Endothelial cell (in vitro differentiated cells): Measurements from ENCODE around the gene MSANTD1. TPM values are rescaled to one million over a fixed set of nuclear protein-coding genes. Genes with fewer than 3 reads are reported as not detected.

ENCODE experiments used
- DNase-seq: peaks from one replicate; pipeline ENCODE4 v3.0.0; 2021; ENCODE audit warnings: low spot score
- H3K27ac Mint-ChIP-seq: one replicate; pipeline ENCODE4 v1.8.0; 2021; ENCODE audit warnings: mixed read lengths, inconsistent platforms; ENCODE audit not compliant: unreplicated experiment
- H3K27me3 Mint-ChIP-seq: one replicate; pipeline ENCODE4 v1.8.0; 2021; ENCODE audit warnings: mild to moderate bottlenecking, moderate library complexity, mixed read lengths, inconsistent platforms; ENCODE audit not compliant: unreplicated experiment
- H3K36me3 Mint-ChIP-seq: one replicate; pipeline ENCODE4 v1.8.0; 2021; ENCODE audit warnings: mild to moderate bottlenecking, low read depth, mixed read lengths, inconsistent platforms; ENCODE audit not compliant: unreplicated experiment
- H3K4me1 Mint-ChIP-seq: one replicate; pipeline ENCODE4 v1.8.0; 2021; ENCODE audit warnings: mild to moderate bottlenecking, mixed read lengths, inconsistent platforms; ENCODE audit not compliant: unreplicated experiment
- H3K4me3 Mint-ChIP-seq: one replicate; pipeline ENCODE4 v1.8.0; 2021; ENCODE audit warnings: mild to moderate bottlenecking, mixed read lengths, inconsistent platforms; ENCODE audit not compliant: unreplicated experiment
- H3K9me3 Mint-ChIP-seq: one replicate; pipeline ENCODE4 v1.8.0; 2021; ENCODE audit warnings: mixed read lengths, inconsistent platforms; ENCODE audit not compliant: unreplicated experiment
- total RNA-seq: library from RNA; stranded (reverse); fragmentation: NEBNext Ultra II Directional; extraction: Animal tissue kit (Norgen Biotek cat#: 25700); gene quantifications from one replicate; pipeline ENCODE4 v1.2.1, GENCODE V29; 2021; ENCODE audit not compliant: unreplicated experiment
- TF ChIP-seq, protein P1 (sequence below): fragments of 200-600 bp; sonication (generic); IDR thresholded peaks from one replicate; pipeline ENCODE4 v1.5.0; 2021; ENCODE audit warnings: antibody characterized with exemption; ENCODE audit not compliant: unreplicated experiment

MSANTD1 gene
- total RNA-seq, 1 donor from 2014 or later = 0.97 TPM

DNA sequence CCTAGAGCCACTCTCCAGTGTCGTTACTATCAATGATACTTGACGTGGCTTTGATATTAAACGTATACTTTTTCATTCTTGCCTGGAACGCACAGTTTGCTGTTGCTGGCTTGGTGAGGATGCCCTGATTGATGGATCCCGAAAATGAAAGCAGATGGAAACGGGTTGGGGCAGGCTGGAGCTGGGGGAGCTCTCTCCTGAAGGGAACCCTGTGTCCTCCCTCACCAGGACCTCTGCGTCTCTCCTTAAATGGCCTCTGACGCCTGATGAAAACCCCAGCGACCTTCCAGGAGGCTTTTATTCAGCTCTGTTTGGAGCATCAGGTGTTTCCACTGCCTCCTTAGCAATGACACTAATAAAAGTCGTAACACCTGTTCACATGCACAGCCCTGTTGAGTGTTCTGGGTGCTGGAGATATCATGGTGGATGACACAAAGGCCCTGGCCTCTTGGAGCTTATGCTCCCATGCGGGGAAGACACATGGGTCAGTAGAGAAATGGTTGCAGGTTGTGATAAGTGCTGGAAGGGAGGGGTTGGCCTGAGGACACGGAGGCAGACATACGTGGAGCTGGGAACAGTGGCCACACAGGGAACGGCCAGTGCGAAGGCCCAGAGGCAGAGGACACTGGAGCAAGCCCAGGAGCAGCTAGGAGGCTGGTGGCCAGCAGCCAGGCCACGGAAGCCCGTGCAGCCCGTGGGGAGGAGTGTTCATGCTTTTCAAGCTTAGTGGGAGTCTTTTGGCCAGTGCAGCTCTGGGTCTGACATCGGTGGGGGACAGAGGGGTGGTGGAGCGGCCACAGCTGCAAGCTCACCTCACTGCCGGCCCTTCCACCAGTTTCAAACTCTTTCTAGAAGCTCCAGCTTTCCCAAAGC lies 7.5 kb downstream of the MSANTD1 start:
- H3K4me1 Mint-ChIP-seq = no peaks in the 10 kb centered on the region
- peak overlapping the region; percentile 40 for H3K27ac Mint-ChIP-seq
- no peaks in the 10 kb centered on the region for H3K36me3 Mint-ChIP-seq
- H3K27me3 Mint-ChIP-seq = no peaks in the 10 kb centered on the region
- TF ChIP-seq, protein P1, sequence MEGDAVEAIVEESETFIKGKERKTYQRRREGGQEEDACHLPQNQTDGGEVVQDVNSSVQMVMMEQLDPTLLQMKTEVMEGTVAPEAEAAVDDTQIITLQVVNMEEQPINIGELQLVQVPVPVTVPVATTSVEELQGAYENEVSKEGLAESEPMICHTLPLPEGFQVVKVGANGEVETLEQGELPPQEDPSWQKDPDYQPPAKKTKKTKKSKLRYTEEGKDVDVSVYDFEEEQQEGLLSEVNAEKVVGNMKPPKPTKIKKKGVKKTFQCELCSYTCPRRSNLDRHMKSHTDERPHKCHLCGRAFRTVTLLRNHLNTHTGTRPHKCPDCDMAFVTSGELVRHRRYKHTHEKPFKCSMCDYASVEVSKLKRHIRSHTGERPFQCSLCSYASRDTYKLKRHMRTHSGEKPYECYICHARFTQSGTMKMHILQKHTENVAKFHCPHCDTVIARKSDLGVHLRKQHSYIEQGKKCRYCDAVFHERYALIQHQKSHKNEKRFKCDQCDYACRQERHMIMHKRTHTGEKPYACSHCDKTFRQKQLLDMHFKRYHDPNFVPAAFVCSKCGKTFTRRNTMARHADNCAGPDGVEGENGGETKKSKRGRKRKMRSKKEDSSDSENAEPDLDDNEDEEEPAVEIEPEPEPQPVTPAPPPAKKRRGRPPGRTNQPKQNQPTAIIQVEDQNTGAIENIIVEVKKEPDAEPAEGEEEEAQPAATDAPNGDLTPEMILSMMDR = no peak
- H3K4me3 Mint-ChIP-seq = no peak overlapping the region
- DNase-seq = no peak
- H3K9me3 Mint-ChIP-seq = no peaks in the 10 kb centered on the region

GRCh38 chr4:3257103-3257555 lies 8.2 kb downstream of the MSANTD1 start:
- Mint-ChIP-seq H3K9me3 (no peaks in the 10 kb centered on the region), H3K27ac (no peak overlapping the region), H3K27me3 (peaks cover 2% of the 10 kb centered on the region), H3K36me3 (no peaks in the 10 kb centered on the region), H3K4me1 (no peaks in the 10 kb centered on the region), H3K4me3 (no peak overlapping the region)
- DNase-seq = no peak
- TF ChIP-seq, protein P1 = no peak

GRCh38 chr4:3257556-3258482 lies 8.9 kb downstream of the MSANTD1 start:
- DNase-seq = no peak
- Mint-ChIP-seq H3K4me1 (no peaks in the 10 kb centered on the region), H3K27me3 (peaks cover 2% of the 10 kb centered on the region), H3K9me3 (no peaks in the 10 kb centered on the region), H3K27ac (peak overlapping the region; percentile 41), H3K36me3 (no peaks in the 10 kb centered on the region), H3K4me3 (no peak overlapping the region)
- TF ChIP-seq, protein P1 = no peak

GRCh38 chr4:3261411-3262207 lies 12.7 kb downstream of the MSANTD1 start:
- Mint-ChIP-seq H3K36me3 (no peaks in the 10 kb centered on the region), H3K4me1 (no peaks in the 10 kb centered on the region), H3K4me3 (no peak overlapping the region), H3K9me3 (no peaks in the 10 kb centered on the region), H3K27me3 (peaks cover 4% of the 10 kb centered on the region), H3K27ac (no peak overlapping the region)
- DNase-seq = no peak
- TF ChIP-seq, protein P1 = no peak
